HepG2 (cell line): ENCODE data around the gene MSL2. TPM values are rescaled to one million over a fixed set of nuclear protein-coding genes. Genes with fewer than 3 reads are reported as not detected.

ENCODE experiments used
- ARID4A ChIP-seq: sonication (generic); formaldehyde crosslinking; IDR thresholded peaks from 2 replicates; pipeline ENCODE4 v1.5.0; 2020; ENCODE audit warnings: mild to moderate bottlenecking, missing genetic modification reagents, borderline replicate concordance
- ETV6 ChIP-seq: sonication (generic); formaldehyde crosslinking; conservative IDR thresholded peaks from 2 replicates; pipeline ENCODE4 v1.4.0; 2020; ENCODE audit warnings: missing genetic modification reagents
- FOXA3 ChIP-seq: IDR thresholded peaks from 2 replicates; pipeline ENCODE4 v1.6.1; 2016; ENCODE audit warnings: missing genetic modification reagents, missing compliant biosample characterization
- KAT7 ChIP-seq: IDR thresholded peaks from 2 replicates; pipeline ENCODE4 v1.6.1; 2018; ENCODE audit warnings: borderline replicate concordance, missing compliant biosample characterization
- KDM2A ChIP-seq: sonication (generic); formaldehyde crosslinking; IDR thresholded peaks from 2 replicates; pipeline ENCODE4 v1.4.0; 2020; ENCODE audit warnings: low read depth, missing genetic modification reagents, borderline replicate concordance
- KDM5A ChIP-seq: fragments of 200-600 bp; sonication (generic); IDR thresholded peaks from 2 replicates; pipeline ENCODE4 v1.7.0; 2018; ENCODE audit warnings: antibody characterized with exemption, mild to moderate bottlenecking, low read length, borderline replicate concordance
- NR2F6 ChIP-seq, 2 experiments: IDR thresholded peaks; 2 replicates each; pipeline ENCODE4 v1.6.1; 2016; ENCODE audit warnings: antibody characterized with exemption in 1 of 2, mild to moderate bottlenecking in 1 of 2
- PITX1 ChIP-seq: sonication (generic); formaldehyde crosslinking; IDR thresholded peaks from 2 replicates; pipeline ENCODE4 v1.5.1; 2020; ENCODE audit warnings: mild to moderate bottlenecking, missing genetic modification reagents
- PRPF4 ChIP-seq: fragments of 200-400 bp; formaldehyde crosslinking; IDR thresholded peaks from 2 replicates; pipeline ENCODE4 v1.6.1; 2016; ENCODE audit warnings: low read length, low read depth; ENCODE audit not compliant: poor library complexity, severe bottlenecking
- RXRB ChIP-seq: IDR thresholded peaks from 2 replicates; pipeline ENCODE4 v1.6.1; 2016; ENCODE audit warnings: borderline replicate concordance, missing genetic modification reagents, missing compliant biosample characterization
- SOX13 ChIP-seq, 3 experiments: fragments of 450-650 bp in 1 of 3; sonication (generic) in 1 of 3; formaldehyde crosslinking in 1 of 3; IDR thresholded peaks in 2 of 3; conservative IDR thresholded peaks in 1 of 3; 2 replicates each; pipeline versions ENCODE4 v1.5.0 to v1.6.1; 2016 to 2020; ENCODE audit warnings: antibody characterized with exemption in 1 of 3, mild to moderate bottlenecking in 1 of 3, missing compliant biosample characterization in 1 of 3, missing genetic modification reagents in 1 of 3, moderate library complexity in 1 of 3
- TEAD3 ChIP-seq: optimal IDR thresholded peaks from 2 replicates; pipeline ENCODE3; 2016; ENCODE audit warnings: borderline replicate concordance
- TRIM22 ChIP-seq: fragments of 450-650 bp; IDR thresholded peaks from 2 replicates; pipeline ENCODE4 v1.6.1; 2017
- YY1 ChIP-seq: IDR thresholded peaks from 2 replicates; pipeline ENCODE4 v1.6.1; 2011; ENCODE audit warnings: low read length, low read depth, moderate library complexity, mild to moderate bottlenecking; ENCODE audit not compliant: insufficient read depth, insufficient replicate concordance
- ZFP37 ChIP-seq: sonication (generic); formaldehyde crosslinking; IDR thresholded peaks from 2 replicates; pipeline ENCODE4 v1.4.0; 2020; ENCODE audit warnings: missing genetic modification reagents, borderline replicate concordance
- ZFX ChIP-seq: sonication (generic); formaldehyde crosslinking; IDR thresholded peaks from 2 replicates; pipeline ENCODE4 v1.4.0; 2020; ENCODE audit warnings: mild to moderate bottlenecking, low read depth, missing genetic modification reagents, moderate library complexity
- ZFY ChIP-seq: sonication (generic); formaldehyde crosslinking; IDR thresholded peaks from 2 replicates; pipeline ENCODE4 v1.4.0; 2020; ENCODE audit warnings: missing genetic modification reagents
- ZNF431 ChIP-seq: sonication (generic); formaldehyde crosslinking; IDR thresholded peaks from 2 replicates; pipeline ENCODE4 v1.9.0; 2022; ENCODE audit warnings: missing genetic modification reagents, low read depth, mild to moderate bottlenecking, borderline replicate concordance
- ZNF703 ChIP-seq: sonication (generic); formaldehyde crosslinking; IDR thresholded peaks from 2 replicates; pipeline ENCODE4 v1.5.1; 2020; ENCODE audit warnings: missing genetic modification reagents, mild to moderate bottlenecking, moderate library complexity, borderline replicate concordance
- ZNF784 ChIP-seq: sonication (generic); formaldehyde crosslinking; IDR thresholded peaks from 2 replicates; pipeline ENCODE4 v1.5.1; 2020; ENCODE audit warnings: missing genetic modification reagents, mild to moderate bottlenecking, borderline replicate concordance
- ZNF792 ChIP-seq: IDR thresholded peaks from 2 replicates; pipeline ENCODE4 v1.6.1; 2016
- polyA plus RNA-seq, 8 experiments: library from polyadenylated mRNA; depleted of rRNA in 3 of 8; stranded (reverse) in 7 of 8; unstranded in 1 of 8; fragments of >200 nt; fragmentation: Illumina TruSeq in 4 of 8; extraction: Trizol in 4 of 8; gene quantifications; 2 replicates each; pipeline versions ENCODE4 v1.2.1 to v1.2.3, GENCODE V29; 2011 to 2016; ENCODE audit warnings: low read depth in 4 of 8, missing spikeins in 1 of 8, mixed read lengths in 1 of 8; ENCODE audit not compliant: insufficient read depth in 1 of 8
- total RNA-seq, 5 experiments: library from RNA; depleted of rRNA; stranded (reverse); fragments of >200 nt; fragmentation: Illumina TruSeq; extraction: Trizol; gene quantifications; 2 replicates each; pipeline ENCODE4 v1.2.3, GENCODE V29; 2016; ENCODE audit warnings: low read depth in 1 of 5
- TF ChIP-seq, protein P1 (sequence below): IDR thresholded peaks from 2 replicates; pipeline ENCODE4 v1.6.1; 2012; ENCODE audit warnings: low read depth, low read length, improper control_type of control experiment

The MSL2 gene
- total and polyA plus RNA-seq, 2 of the 13 experiments (the other 11 are each of a cell fraction or from before 2014, with no cell fraction given): 6.9 to 11.7 TPM

DNA sequence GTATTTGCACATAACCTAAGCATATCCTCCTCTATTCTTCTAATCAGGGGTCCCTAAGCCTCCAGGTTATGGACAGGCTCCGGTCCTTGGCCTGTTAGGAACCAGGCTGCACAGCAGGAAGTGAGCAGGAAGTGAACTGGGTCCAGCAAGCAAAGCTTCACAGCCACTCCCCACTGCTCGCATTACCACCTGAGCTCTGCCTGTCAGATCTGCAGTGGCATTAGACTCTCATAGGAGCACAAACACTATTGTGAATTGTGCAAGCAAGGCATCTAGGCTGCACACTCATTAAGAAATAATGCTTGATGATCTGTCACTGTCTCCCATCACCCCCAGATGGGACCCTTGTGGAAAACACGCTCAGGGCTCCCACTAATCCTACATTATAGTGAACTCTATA lies 9.8 kb downstream of the MSL2 start (continued):
- TF ChIP-seq PRPF4 (no peak), PITX1 (CRISPR knock-in tag) (0 out of 2 replicates have a peak, but pooled peaks have one; percentile 24), SOX13 (IDR thresholded peaks at IDR 0.05) (no peak), SOX13 (CRISPR knock-in tag; conservative IDR thresholded peaks at IDR 0.05 in 1 of 2, IDR thresholded peaks at IDR 0.05 in 1 of 2) (peak in 1 of 2 experiments; percentile 15; a peak in 1 of 4 replicates), KDM5A (no peak), YY1 (no peak), ZNF703 (no peak), RXRB (peak; percentile 55; the same call in 1 of the 2 replicates), KDM2A (no peak), ZFY (CRISPR knock-in tag) (no peak), KAT7 (CRISPR knock-in tag) (0 out of 2 replicates have a peak, but pooled peaks have one; percentile 43), TRIM22 (no peak), FOXA3 (CRISPR knock-in tag) (peak; percentile 26; the same call in 1 of the 2 replicates), TEAD3 (CRISPR knock-in tag) (peak; percentile 26), ARID4A (CRISPR knock-in tag) (peak; percentile 38; the same call in 1 of the 2 replicates), NR2F6 (IDR thresholded peaks at IDR 0.05) (no peak), NR2F6 (CRISPR knock-in tag; IDR thresholded peaks at IDR 0.05) (0 out of 2 replicates have a peak, but pooled peaks have one; percentile 7), ZFP37 (CRISPR knock-in tag) (no peak), ETV6 (0 out of 2 replicates have a peak, but pooled peaks have one; percentile 40), ZNF431 (CRISPR knock-in tag) (no peak), ZFX (CRISPR knock-in tag) (0 out of 2 replicates have a peak, but pooled peaks have one; percentile 32), ZNF792 (0 out of 2 replicates have a peak, but pooled peaks have one; percentile 30), ZNF784 (CRISPR knock-in tag) (no peak)
- TF ChIP-seq, protein P1, sequence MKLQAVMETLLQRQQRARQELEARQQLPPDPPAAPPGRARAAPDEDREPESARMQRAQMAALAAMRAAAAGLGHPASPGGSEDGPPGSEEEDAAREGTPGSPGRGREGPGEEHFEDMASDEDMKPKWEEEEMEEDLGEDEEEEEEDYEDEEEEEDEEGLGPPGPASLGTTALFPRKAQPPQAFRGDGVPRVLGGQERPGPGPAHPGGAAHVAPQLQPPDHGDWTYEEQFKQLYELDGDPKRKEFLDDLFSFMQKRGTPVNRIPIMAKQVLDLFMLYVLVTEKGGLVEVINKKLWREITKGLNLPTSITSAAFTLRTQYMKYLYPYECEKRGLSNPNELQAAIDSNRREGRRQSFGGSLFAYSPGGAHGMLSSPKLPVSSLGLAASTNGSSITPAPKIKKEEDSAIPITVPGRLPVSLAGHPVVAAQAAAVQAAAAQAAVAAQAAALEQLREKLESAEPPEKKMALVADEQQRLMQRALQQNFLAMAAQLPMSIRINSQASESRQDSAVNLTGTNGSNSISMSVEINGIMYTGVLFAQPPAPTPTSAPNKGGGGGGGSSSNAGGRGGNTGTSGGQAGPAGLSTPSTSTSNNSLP: no peak
